Mammary epithelial cell (primary cell): ENCODE results near the gene TLCD1.

Experiments
- EZH2 ChIP-seq: IDR thresholded peaks from 2 replicates; pipeline ENCODE4 v1.6.1; 2012; ENCODE audit warnings: low read length, inconsistent platforms, borderline replicate concordance
- TF ChIP-seq, protein P1 (sequence below), 2 donors: IDR thresholded peaks in 1 of 2; conservative IDR thresholded peaks in 1 of 2; 2 replicates each; pipeline ENCODE4 v1.5.1; 2011 to 2012; ENCODE audit warnings: inconsistent platforms in 2 of 2, low read length in 2 of 2, mild to moderate bottlenecking in 2 of 2, control low read depth in 1 of 2, low read depth in 1 of 2; ENCODE audit not compliant: insufficient read depth in 1 of 2; ENCODE audit errors: extremely low read depth in 1 of 2

DNA sequence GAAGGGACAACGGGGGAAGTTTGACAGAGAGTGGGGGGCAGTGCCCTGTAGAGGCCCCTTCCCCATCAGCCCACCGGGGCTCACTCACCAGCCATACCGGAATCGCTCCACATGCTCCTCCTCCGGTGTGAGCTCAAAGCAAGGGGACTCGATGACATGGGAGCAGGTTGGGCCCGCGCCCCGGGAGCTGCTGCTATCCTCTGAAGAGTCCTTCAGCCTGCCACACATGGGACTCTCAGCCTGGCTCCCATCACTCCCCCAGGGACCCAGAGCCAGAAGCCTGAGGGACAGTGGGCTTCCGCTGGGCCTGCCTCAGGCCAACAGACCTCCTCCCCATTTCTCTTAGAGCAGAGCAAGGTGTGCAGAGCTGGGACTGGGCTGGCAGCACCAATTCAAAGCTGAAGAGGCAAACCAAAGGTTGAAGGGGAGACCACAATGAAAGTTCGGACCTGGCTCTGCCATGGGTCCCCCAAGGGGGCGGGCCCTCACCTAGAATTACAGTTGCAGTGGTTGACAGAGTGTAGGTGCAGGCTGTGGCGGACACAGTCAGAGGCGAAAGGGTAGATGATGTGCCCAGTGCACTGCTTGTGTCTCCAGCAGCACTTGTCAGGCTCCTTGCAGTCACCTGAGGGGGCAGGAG lies 21.7 kb downstream of the TLCD1 start:
- TF ChIP-seq, protein P1, sequence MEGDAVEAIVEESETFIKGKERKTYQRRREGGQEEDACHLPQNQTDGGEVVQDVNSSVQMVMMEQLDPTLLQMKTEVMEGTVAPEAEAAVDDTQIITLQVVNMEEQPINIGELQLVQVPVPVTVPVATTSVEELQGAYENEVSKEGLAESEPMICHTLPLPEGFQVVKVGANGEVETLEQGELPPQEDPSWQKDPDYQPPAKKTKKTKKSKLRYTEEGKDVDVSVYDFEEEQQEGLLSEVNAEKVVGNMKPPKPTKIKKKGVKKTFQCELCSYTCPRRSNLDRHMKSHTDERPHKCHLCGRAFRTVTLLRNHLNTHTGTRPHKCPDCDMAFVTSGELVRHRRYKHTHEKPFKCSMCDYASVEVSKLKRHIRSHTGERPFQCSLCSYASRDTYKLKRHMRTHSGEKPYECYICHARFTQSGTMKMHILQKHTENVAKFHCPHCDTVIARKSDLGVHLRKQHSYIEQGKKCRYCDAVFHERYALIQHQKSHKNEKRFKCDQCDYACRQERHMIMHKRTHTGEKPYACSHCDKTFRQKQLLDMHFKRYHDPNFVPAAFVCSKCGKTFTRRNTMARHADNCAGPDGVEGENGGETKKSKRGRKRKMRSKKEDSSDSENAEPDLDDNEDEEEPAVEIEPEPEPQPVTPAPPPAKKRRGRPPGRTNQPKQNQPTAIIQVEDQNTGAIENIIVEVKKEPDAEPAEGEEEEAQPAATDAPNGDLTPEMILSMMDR (conservative IDR thresholded peaks at IDR 0.05 in 1 of 2, IDR thresholded peaks at IDR 0.05 in 1 of 2; ENCODE audit: extremely low read depth in 1 of 2, insufficient read depth in 1 of 2, low read depth in 1 of 2, low read length in 2 of 2), result no peak
- no peak for TF ChIP-seq EZH2
